ENCODE measurements around the gene HIF1A. TPM values are rescaled to one million over a fixed set of nuclear protein-coding genes. Genes with fewer than 3 reads are reported as not detected.

HIF1A gene
- total RNA-seq, 1 experiment from 2014 or later: 135 TPM

DNA sequence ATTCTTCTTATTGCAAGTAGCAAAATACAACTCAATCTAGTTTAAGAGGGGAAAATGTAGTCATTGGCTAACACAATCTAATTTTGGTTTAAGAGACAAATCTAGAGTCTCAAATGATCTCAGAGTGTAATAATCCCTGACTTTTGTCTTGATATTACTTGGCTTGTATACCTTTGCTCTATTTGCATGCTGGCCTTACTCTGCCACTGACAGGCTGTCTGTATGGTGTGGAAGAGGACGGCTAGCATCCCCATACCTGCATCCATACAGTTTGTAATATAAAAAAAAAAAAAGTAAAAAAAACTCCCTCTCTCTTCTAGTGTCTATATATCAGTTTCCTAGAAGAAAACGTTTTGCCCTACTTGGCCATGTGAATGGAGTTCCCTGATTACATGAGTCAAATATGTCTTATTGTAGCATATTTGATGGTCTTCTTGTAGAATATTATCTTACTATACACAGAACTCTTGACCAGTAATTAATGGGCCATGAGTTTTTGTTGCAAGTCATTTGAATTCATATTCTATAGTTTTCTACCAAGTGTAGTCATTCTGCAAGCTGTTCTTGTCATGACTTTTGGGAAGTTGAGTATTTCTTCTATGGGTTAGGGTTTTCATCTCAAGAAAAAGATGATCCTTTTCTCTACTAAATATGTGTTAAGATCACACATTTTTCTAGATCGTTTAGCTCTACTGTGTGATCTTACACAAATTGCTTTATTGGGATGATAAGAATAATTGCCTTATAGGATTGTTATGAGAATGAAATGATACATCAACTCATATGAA, 8.2 kb downstream of the HIF1A start:
- POLR2A ChIA-PET (ENCODE audit: low non-redundant PET): no interaction called here

DNA sequence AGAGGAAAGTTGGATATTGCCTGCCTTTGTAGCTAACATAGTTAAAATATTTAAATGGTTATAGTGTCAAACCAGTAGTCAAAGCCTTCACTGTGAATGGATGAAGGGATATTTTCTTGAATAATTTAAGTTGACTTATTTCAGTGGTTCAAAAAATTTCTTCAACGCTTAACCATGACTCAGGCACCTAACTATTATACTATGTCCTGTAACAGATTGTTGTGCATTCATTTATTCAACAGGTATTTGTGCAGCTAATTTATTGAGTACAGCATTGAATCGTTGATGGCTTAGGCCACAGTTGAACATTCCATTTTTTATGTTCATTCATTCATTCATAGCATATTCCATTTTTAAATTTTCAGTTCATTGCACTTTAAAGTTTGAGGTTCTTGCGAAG, 9.2 kb downstream of the HIF1A start:
- intact Hi-C loops (cut with micrococcal nuclease; ENCODE audit: unreplicated experiment): no loop called here
- no TSS peak for BruUV-seq (replicated peaks)
- no peaks in the 10 kb centered on the region for H3K9me3 ChIP-seq (ENCODE audit: low read depth, low read length, poor library complexity, severe bottlenecking)
- H3K27me3 ChIP-seq (replicated peaks; ENCODE audit: insufficient read depth, low read depth, low read length, poor library complexity): no peaks in the 10 kb centered on the region
- POLR2A ChIA-PET (ENCODE audit: low non-redundant PET): no interaction called here
- TF ChIP-seq EZH2 (IDR thresholded peaks at IDR 0.05; ENCODE audit: borderline replicate concordance, low read depth, low read length, poor library complexity, severe bottlenecking): no peak
- TF ChIP-seq, protein P1, sequence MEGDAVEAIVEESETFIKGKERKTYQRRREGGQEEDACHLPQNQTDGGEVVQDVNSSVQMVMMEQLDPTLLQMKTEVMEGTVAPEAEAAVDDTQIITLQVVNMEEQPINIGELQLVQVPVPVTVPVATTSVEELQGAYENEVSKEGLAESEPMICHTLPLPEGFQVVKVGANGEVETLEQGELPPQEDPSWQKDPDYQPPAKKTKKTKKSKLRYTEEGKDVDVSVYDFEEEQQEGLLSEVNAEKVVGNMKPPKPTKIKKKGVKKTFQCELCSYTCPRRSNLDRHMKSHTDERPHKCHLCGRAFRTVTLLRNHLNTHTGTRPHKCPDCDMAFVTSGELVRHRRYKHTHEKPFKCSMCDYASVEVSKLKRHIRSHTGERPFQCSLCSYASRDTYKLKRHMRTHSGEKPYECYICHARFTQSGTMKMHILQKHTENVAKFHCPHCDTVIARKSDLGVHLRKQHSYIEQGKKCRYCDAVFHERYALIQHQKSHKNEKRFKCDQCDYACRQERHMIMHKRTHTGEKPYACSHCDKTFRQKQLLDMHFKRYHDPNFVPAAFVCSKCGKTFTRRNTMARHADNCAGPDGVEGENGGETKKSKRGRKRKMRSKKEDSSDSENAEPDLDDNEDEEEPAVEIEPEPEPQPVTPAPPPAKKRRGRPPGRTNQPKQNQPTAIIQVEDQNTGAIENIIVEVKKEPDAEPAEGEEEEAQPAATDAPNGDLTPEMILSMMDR (conservative IDR thresholded peaks at IDR 0.05; ENCODE audit: low read depth, low read length): no peak
- no peak overlapping the region for H3K27ac ChIP-seq (ENCODE audit: low read depth, low read length, poor library complexity, severe bottlenecking)
- CTCF ChIA-PET: no interaction called here
- no peak for DNase-seq (ENCODE audit: low spot score)
- H3K4me1 ChIP-seq (ENCODE audit: insufficient read depth, low read length, poor library complexity, severe bottlenecking): peaks cover 11% of the 10 kb centered on the region
- H3K4me3 ChIP-seq (ENCODE audit: low read depth, low read length, poor library complexity, severe bottlenecking): no peak overlapping the region
- no peaks in the 10 kb centered on the region for H3K36me3 ChIP-seq (ENCODE audit: insufficient read depth, low read length, poor library complexity, severe bottlenecking)

More for the DNA sequence above, 8.2 kb downstream of the HIF1A start:
- TF ChIP-seq, protein P1 (conservative IDR thresholded peaks at IDR 0.05; ENCODE audit: low read depth, low read length): no peak
- TF ChIP-seq EZH2 (IDR thresholded peaks at IDR 0.05; ENCODE audit: borderline replicate concordance, low read depth, low read length, poor library complexity, severe bottlenecking): no peak
- no peaks in the 10 kb centered on the region for H3K9me3 ChIP-seq (ENCODE audit: low read depth, low read length, poor library complexity, severe bottlenecking)
- no peak overlapping the region for H3K27ac ChIP-seq (ENCODE audit: low read depth, low read length, poor library complexity, severe bottlenecking)
- intact Hi-C loops (cut with micrococcal nuclease; ENCODE audit: unreplicated experiment): no loop called here
- H3K36me3 ChIP-seq (ENCODE audit: insufficient read depth, low read length, poor library complexity, severe bottlenecking): no peaks in the 10 kb centered on the region
- no peak for DNase-seq (ENCODE audit: low spot score)
- no peak overlapping the region for H3K4me3 ChIP-seq (ENCODE audit: low read depth, low read length, poor library complexity, severe bottlenecking)
- H3K4me1 ChIP-seq (ENCODE audit: insufficient read depth, low read length, poor library complexity, severe bottlenecking): peaks cover 15% of the 10 kb centered on the region
- H3K27me3 ChIP-seq (replicated peaks; ENCODE audit: insufficient read depth, low read depth, low read length, poor library complexity): no peaks in the 10 kb centered on the region
- no TSS peak for BruUV-seq (replicated peaks)
- CTCF ChIA-PET: no interaction called here

DNA sequence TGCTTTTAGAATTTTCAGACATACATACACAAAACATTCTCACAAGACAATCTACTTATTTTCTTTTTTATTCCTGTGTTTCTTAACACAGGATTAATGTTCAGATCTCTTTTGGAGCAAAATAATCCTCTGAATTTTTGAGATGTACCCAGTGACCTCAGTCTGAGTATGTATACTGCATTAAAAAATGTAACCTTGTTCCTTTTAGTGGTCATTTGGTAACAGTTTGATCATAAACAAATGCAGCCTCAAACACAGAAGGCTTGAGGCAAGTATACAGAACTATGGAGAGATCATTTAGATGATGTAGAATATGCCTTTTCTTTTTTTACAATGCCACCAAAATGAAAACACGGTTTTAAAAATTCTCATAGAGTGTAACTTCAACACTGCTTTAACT, 9.7 kb downstream of the HIF1A start:
- Histone ChIP-seq H3K27me3 (replicated peaks; ENCODE audit: insufficient read depth, low read depth, low read length, poor library complexity) (no peaks in the 10 kb centered on the region), H3K9me3 (ENCODE audit: low read depth, low read length, poor library complexity, severe bottlenecking) (no peaks in the 10 kb centered on the region), H3K4me3 (ENCODE audit: low read depth, low read length, poor library complexity, severe bottlenecking) (no peak overlapping the region), H3K27ac (ENCODE audit: low read depth, low read length, poor library complexity, severe bottlenecking) (no peak overlapping the region), H3K4me1 (ENCODE audit: insufficient read depth, low read length, poor library complexity, severe bottlenecking) (peaks cover 9% of the 10 kb centered on the region), H3K36me3 (ENCODE audit: insufficient read depth, low read length, poor library complexity, severe bottlenecking) (no peaks in the 10 kb centered on the region)
- TF ChIP-seq EZH2 (IDR thresholded peaks at IDR 0.05; ENCODE audit: borderline replicate concordance, low read depth, low read length, poor library complexity, severe bottlenecking): no peak
- TF ChIP-seq, protein P1 (conservative IDR thresholded peaks at IDR 0.05; ENCODE audit: low read depth, low read length): no peak
- ChIA-PET CTCF (no interaction called here), POLR2A (ENCODE audit: low non-redundant PET) (no interaction called here)
- intact Hi-C loops (cut with micrococcal nuclease; ENCODE audit: unreplicated experiment): no loop called here
- BruUV-seq (replicated peaks): no TSS peak
- DNase-seq (ENCODE audit: low spot score): no peak

All from A673 (cell line).